GM12873 (cell line): Measurements from ENCODE around the gene CDH23.
A peak's percentile ranks its signal among the peaks of the same experiment; 100 is the strongest.

ENCODE experiments used
- CTCF ChIP-seq: IDR thresholded peaks from 2 replicates; pipeline ENCODE4 v1.5.1; 2012; ENCODE audit warnings: low read depth, mild to moderate bottlenecking, moderate library complexity, low read length, control low read depth; ENCODE audit not compliant: insufficient read depth; ENCODE audit errors: missing control alignments

The CDH23 gene

GRCh38 chr10:71703577-71703976 is 306.9 kb downstream of the CDH23 start:
- no peak for TF ChIP-seq CTCF

- no peak for TF ChIP-seq CTCF
These were observed 308.1 kb downstream of the CDH23 start for GRCh38 chr10:71704816-71705215.

DNA sequence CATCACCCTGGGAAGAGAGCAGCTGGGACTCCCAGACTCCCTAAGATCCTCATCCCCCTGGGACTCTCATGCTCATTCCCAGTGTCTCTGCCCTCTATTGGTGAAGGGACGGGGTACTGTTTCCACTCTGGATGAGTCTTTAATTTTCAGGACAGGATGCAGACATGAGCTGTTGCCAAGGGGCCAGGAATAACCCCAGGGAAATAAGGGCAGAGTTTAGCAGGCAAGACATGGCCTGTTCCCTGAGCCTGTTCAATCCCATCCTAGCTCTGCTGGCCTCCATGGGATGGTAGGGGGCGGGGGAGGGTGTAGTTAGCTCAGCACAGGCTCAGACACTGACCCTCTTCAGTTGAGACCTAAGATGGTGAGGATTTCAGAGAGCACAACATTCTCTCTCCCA is 308.9 kb downstream of the CDH23 start:
- no peak for TF ChIP-seq CTCF

- TF ChIP-seq CTCF: no peak
These were observed 309.7 kb downstream of the CDH23 start for GRCh38 chr10:71706216-71707121.

- TF ChIP-seq CTCF: no peak
These were observed 310.6 kb downstream of the CDH23 start for GRCh38 chr10:71707240-71707789.

GRCh38 chr10:71708301-71708703 is 311.6 kb downstream of the CDH23 start:
- TF ChIP-seq CTCF: peak; percentile 99
